GM12878 (cell line): ENCODE measurements around the gene CYTH3.

Source experiments
- CHD2 ChIP-seq: IDR thresholded peaks from 2 replicates; pipeline ENCODE4 v1.6.1; 2011; ENCODE audit warnings: low read depth, low read length, improper control_type of control experiment, borderline replicate concordance
- CTCF ChIP-seq, 3 experiments: IDR thresholded peaks in 2 of 3; conservative IDR thresholded peaks in 1 of 3; 2 replicates each; pipeline ENCODE4 v1.5.1; 2011; ENCODE audit warnings: low read depth in 3 of 3, low read length in 3 of 3, mild to moderate bottlenecking in 3 of 3, control low read depth in 2 of 3, moderate library complexity in 2 of 3, inconsistent platforms in 1 of 3, mixed read lengths in 1 of 3; ENCODE audit not compliant: control insufficient read depth in 2 of 3, insufficient read depth in 1 of 3; ENCODE audit errors: extremely low read depth in 1 of 3
- ESRRA ChIP-seq: IDR thresholded peaks from 2 replicates; pipeline ENCODE4 v1.6.1; 2012; ENCODE audit warnings: mild to moderate bottlenecking, low read length, improper control_type of control experiment
- FOXK2 ChIP-seq: fragments of 450-650 bp; IDR thresholded peaks from 2 replicates; pipeline ENCODE4 v1.6.1; 2017; ENCODE audit warnings: mild to moderate bottlenecking, moderate library complexity
- HDAC2 ChIP-seq: fragments of 200-600 bp; sonication (generic); IDR thresholded peaks from 2 replicates; pipeline ENCODE4 v1.6.1; 2017
- PBX3 ChIP-seq: IDR thresholded peaks from 2 replicates; pipeline ENCODE4 v1.6.1; 2011; ENCODE audit warnings: mild to moderate bottlenecking, low read depth, low read length, moderate library complexity; ENCODE audit not compliant: insufficient replicate concordance
- POLR2A ChIP-seq: IDR thresholded peaks from 2 replicates; pipeline ENCODE4 v1.6.1; 2011; ENCODE audit warnings: low read depth, mild to moderate bottlenecking, low read length
- POLR2AphosphoS5 ChIP-seq: IDR thresholded peaks from 2 replicates; pipeline ENCODE4 v1.6.1; 2011; ENCODE audit warnings: mild to moderate bottlenecking, low read length, inconsistent platforms
- TCF12 ChIP-seq: IDR thresholded peaks from 2 replicates; pipeline ENCODE4 v1.6.1; 2011; ENCODE audit warnings: low read depth, mild to moderate bottlenecking, low read length
- TF ChIP-seq, protein P1 (sequence below): fragments of 450-650 bp; IDR thresholded peaks from 2 replicates; pipeline ENCODE4 v1.6.1; 2018; ENCODE audit warnings: borderline replicate concordance, mild to moderate bottlenecking; ENCODE audit not compliant: partially characterized antibody

- TF ChIP-seq CTCF (IDR thresholded peaks at IDR 0.05 in 2 of 3, conservative IDR thresholded peaks at IDR 0.05 in 1 of 3; ENCODE audit: control insufficient read depth in 2 of 3, extremely low read depth in 1 of 3, insufficient read depth in 1 of 3, low read depth in 3 of 3, low read length in 3 of 3) (no peak), PBX3 (no peak), CHD2 (no peak), POLR2AphosphoS5 (no peak), POLR2A (no peak), ESRRA (no peak), HDAC2 (no peak), FOXK2 (no peak), TCF12 (no peak)
- TF ChIP-seq, protein P1, sequence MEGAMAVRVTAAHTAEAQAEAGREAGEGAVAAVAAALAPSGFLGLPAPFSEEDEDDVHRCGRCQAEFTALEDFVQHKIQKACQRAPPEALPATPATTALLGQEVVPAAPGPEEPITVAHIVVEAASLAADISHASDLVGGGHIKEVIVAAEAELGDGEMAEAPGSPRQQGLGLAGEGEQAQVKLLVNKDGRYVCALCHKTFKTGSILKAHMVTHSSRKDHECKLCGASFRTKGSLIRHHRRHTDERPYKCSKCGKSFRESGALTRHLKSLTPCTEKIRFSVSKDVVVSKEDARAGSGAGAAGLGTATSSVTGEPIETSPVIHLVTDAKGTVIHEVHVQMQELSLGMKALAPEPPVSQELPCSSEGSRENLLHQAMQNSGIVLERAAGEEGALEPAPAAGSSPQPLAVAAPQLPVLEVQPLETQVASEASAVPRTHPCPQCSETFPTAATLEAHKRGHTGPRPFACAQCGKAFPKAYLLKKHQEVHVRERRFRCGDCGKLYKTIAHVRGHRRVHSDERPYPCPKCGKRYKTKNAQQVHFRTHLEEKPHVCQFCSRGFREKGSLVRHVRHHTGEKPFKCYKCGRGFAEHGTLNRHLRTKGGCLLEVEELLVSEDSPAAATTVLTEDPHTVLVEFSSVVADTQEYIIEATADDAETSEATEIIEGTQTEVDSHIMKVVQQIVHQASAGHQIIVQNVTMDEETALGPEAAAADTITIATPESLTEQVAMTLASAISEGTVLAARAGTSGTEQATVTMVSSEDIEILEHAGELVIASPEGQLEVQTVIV = no peak
Measured at GRCh38 chr7:6157685-6158423, 114.6 kb downstream of the CYTH3 start.
